ENCODE data around the gene GRIN2A. TPM values are rescaled to one million over a fixed set of nuclear protein-coding genes. Genes with fewer than 3 reads are reported as not detected.

GRIN2A gene
- total and polyA plus RNA-seq, 2 donors (not counting 3 experiments of a cell fraction or from before 2014, with no cell fraction given): not detected

DNA sequence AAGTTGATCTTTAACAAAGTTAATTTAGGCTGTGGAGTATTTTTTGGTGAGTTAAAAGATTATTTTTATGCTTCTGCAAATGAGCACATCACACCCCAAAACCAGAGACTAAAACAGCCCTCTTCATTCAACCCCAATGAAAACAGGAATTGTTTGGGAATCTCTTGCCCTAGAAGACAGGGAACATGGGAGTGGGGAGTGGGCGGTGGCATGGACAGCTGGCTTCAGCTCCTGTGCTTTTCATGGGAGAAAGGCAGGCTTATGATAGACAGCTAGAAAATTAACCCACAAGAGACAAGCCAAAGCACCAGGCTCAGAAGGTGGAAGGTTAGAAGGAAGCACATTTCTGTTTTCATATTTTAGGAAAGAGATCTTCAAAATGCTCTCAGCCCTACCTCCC, 19.2 kb downstream of the GRIN2A start:
- no peaks in the 10 kb centered on the region for H3K79me2 ChIP-seq (ENCODE audit: control insufficient read depth, insufficient read depth, low read length)
- FAIRE-seq (no peak), DNase-seq (ENCODE audit: low read depth, low spot score) (no peak)
- H2AFZ ChIP-seq (ENCODE audit: low read depth, low read length): no peak overlapping the region
- no peaks in the 10 kb centered on the region for H3K9me3 ChIP-seq (replicated peaks; ENCODE audit: control insufficient read depth, insufficient read depth, low read length)
- no peaks in the 10 kb centered on the region for H3K36me3 ChIP-seq (ENCODE audit: control insufficient read depth in 2 of 2, extremely low read depth in 1 of 2, insufficient read depth in 2 of 2, low read length in 2 of 2)
- no peaks in the 10 kb centered on the region for H3K4me1 ChIP-seq (ENCODE audit: control insufficient read depth, extremely low read depth, insufficient read depth, low read length)
- no peak overlapping the region for H3K27ac ChIP-seq (ENCODE audit: insufficient read depth, low read depth, low read length)
- ChIA-PET POLR2A (no interaction called here), CTCF (no interaction called here)
- H3K9ac ChIP-seq (replicated peaks; ENCODE audit: extremely low read depth, insufficient read depth, low read length): no peak overlapping the region
- intact Hi-C loops (cut with micrococcal nuclease) (no loop called here), dilution Hi-C loops (cut with MboI; ENCODE audit: extremely low pct_ligation_motif_present, low sequenced_read_pairs) (no loop called here)
- BruUV-seq (replicated peaks): no TSS peak
- TF ChIP-seq MYC (IDR thresholded peaks at IDR 0.05; ENCODE audit: low read depth, low read length) (no peak), POLR2AphosphoS5 (IDR thresholded peaks at IDR 0.05; ENCODE audit: insufficient read depth, low read depth, low read length) (no peak), POLR2A (IDR thresholded peaks at IDR 0.05; ENCODE audit: low read depth, low read length) (no peak), GATA2 (IDR thresholded peaks at IDR 0.05; ENCODE audit: insufficient read depth, insufficient read length, low read depth, low read length) (no peak), EZH2 (IDR thresholded peaks at IDR 0.05; ENCODE audit: borderline replicate concordance, low read depth, low read length, severe bottlenecking) (no peak), JUN (IDR thresholded peaks at IDR 0.05; ENCODE audit: borderline replicate concordance, insufficient read depth, insufficient read length, low read depth) (no peak), FOS (IDR thresholded peaks at IDR 0.05; ENCODE audit: borderline replicate concordance, insufficient read depth, low read length) (no peak)
- TF ChIP-seq, protein P1, sequence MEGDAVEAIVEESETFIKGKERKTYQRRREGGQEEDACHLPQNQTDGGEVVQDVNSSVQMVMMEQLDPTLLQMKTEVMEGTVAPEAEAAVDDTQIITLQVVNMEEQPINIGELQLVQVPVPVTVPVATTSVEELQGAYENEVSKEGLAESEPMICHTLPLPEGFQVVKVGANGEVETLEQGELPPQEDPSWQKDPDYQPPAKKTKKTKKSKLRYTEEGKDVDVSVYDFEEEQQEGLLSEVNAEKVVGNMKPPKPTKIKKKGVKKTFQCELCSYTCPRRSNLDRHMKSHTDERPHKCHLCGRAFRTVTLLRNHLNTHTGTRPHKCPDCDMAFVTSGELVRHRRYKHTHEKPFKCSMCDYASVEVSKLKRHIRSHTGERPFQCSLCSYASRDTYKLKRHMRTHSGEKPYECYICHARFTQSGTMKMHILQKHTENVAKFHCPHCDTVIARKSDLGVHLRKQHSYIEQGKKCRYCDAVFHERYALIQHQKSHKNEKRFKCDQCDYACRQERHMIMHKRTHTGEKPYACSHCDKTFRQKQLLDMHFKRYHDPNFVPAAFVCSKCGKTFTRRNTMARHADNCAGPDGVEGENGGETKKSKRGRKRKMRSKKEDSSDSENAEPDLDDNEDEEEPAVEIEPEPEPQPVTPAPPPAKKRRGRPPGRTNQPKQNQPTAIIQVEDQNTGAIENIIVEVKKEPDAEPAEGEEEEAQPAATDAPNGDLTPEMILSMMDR (IDR thresholded peaks at IDR 0.05; ENCODE audit: extremely low read depth in 1 of 2, insufficient read depth in 1 of 2, low read depth in 1 of 2, low read length in 2 of 2): no peak
- TF ChIP-seq, protein P2, sequence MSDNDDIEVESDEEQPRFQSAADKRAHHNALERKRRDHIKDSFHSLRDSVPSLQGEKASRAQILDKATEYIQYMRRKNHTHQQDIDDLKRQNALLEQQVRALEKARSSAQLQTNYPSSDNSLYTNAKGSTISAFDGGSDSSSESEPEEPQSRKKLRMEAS (IDR thresholded peaks at IDR 0.05; ENCODE audit: insufficient read depth, insufficient read length): no peak
- H3K9me1 ChIP-seq (replicated peaks; ENCODE audit: control insufficient read depth, extremely low read depth, insufficient read depth, low read length): no peaks in the 10 kb centered on the region
- no peak overlapping the region for H3K4me3 ChIP-seq (replicated peaks in 1 of 3; ENCODE audit: insufficient read depth in 1 of 3, low read depth in 1 of 3, low read length in 3 of 3)
- no peaks in the 10 kb centered on the region for H4K20me1 ChIP-seq (replicated peaks; ENCODE audit: control insufficient read depth, extremely low read depth, insufficient read depth, low read length)
- no peaks in the 10 kb centered on the region for H3K27me3 ChIP-seq (ENCODE audit: control insufficient read depth in 2 of 2, insufficient read depth in 2 of 2, low read length in 2 of 2)
- no peak overlapping the region for H3K4me2 ChIP-seq (ENCODE audit: insufficient read depth, low read length)
